HuH-7 (cell line): Measurements from ENCODE around the gene CENPX.
"Not testable (repeated sequence)": the region's sequence is repeated elsewhere in the genome, so short reads cannot be mapped to it uniquely, and the experiment has no call there.

Experiments used
- DNase-seq: peaks from one replicate; pipeline ENCODE4 v3.0.0; 2011; ENCODE audit warnings: low spot score

Gene CENPX

DNA sequence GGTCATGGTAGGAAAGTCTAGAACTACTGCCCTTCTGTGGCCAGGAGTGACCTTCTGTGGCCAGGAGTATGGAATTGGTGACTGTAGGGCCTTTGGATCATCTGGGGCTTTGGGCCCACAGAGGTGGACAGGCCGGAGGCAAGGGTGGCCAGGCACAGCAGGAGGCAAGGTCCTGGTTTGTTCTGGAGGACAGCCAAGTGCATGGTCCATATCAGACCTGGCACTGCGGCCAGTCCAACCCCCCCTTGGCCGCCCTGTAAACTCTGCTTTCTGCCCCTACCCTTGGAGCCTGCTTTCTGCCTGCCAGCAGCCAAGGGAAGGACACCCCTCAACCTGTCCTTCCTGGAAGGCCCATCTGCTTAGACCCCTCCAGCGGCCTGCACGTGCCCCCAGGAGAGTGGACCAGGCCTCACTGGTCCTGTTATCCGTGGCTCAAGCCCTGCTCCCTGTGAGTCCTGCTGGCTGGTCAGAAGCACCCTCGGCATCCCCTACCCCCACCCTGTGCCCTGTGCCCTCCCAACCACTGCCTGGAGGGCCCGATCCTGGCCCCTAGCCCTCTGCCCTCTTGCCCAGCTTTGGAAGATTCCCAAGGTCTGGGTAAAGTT lies 17.1 kb upstream of the CENPX start:
- DNase-seq, result no peak

DNA sequence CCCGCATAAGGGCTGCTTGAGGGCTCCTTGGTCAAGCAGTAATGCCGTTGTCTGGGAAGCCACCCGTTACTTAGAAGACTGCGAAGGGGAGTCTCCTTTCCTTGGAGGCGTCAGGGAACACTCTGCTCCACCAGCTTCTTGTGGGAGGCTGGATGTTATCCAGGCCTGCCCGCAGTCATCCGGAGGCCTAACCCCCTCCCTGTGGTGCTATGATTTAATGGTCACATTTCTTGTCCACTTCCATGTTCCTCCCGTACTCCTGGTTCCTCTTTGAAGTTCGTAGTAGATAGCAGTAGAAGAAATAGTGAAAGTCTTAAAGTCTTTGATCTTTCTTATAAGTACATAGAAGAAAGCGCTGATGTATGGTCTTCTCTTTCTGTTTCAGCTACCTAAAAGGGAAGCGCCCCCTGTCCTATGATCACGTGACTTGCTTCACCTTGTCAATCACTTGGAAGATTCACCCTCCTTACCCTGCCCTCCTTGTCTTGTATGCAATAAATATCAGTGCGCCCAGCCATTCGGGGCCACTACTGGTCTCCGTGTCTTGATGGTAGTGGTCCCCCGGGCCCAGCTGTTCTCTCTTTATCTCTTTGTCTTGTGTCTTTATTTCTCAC lies 16.2 kb upstream of the CENPX start:
- DNase-seq, result not testable (repeated sequence)

DNA sequence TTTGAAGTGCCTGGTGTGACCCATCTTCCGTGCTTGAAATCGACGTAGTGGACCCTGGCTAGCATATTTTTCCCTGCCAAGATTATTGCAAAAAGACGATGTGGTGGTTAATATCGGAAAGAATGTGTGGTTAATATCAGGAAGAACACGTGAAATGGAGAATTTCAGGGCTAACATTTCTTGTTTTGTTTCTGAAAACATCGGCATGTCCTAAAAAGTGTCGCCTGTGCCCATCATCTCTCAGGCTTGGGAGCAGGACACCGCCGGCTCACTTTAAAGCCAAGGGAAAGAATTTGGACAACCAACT lies 15.2 kb upstream of the CENPX start:
- no peak for DNase-seq

DNA sequence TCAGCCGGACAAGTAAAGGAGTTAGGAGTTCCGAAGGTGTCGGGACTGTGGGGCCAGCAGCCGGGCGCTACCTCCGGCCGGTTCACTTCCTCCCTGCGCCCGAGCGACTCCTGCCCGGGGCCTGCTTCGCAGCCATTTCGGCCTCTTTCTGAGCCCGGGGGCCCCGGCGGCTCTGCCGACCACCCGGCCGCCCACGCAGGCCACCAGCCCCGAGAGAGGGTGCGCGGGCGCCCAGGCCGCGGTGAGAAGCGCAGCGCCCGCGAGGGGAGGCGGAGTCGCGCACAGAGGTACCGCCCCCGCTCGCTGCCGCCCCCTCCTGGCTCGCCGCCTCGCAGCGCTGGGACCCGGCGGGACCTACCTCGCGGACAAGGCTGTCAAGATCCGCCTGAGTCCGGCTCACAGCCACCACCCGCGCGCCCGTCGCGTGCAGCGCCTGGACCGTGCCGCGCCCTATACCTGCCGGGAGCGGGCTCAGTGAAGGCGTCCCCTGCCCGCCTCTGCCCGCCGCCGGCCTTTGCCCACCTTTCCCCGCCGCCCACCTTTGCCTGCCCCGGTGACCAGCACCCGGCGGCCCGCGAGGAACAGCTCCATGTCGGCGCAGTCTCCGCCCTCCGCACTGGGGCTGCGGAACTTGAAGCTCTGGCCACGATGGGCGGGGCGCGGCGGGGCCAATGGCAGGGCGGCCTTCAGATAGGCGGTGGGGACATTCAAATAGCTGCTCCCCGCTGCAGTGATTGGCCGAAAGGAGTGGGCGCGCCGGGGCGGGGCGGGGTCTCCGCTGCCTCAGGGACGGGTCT lies 14.6 kb upstream of the CENPX start, which contains the start of gene DCXR:
Gene DCXR (minus strand): TSS at position 606 of the 797 bp plus-strand sequence. CDS start 15 bp downstream, at position 591.
- peak; percentile 99 for DNase-seq

DNA sequence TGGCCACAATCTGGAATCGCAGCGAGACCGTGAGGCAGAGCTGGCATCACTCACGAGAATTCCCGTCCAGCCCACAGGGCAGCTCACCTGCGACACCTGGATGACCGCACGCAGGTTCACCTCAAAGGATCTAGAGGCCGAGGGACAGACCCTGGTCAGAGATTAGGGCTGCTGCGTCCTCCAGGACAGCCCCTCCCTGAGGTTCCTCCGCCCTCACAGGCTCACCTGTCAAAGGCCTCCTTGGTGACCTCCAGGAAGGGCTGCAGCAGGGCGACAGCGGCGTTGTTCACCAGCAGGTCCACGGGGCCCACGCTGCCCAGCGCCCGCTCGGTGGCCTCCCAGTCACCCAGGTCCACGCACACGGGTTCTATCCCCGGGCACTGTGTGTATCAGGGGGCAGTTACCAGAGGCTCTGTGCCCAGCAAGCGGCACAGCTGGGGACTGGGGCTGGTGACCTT lies 14.0 kb upstream of the CENPX start:
- DNase-seq, result no peak

DNA sequence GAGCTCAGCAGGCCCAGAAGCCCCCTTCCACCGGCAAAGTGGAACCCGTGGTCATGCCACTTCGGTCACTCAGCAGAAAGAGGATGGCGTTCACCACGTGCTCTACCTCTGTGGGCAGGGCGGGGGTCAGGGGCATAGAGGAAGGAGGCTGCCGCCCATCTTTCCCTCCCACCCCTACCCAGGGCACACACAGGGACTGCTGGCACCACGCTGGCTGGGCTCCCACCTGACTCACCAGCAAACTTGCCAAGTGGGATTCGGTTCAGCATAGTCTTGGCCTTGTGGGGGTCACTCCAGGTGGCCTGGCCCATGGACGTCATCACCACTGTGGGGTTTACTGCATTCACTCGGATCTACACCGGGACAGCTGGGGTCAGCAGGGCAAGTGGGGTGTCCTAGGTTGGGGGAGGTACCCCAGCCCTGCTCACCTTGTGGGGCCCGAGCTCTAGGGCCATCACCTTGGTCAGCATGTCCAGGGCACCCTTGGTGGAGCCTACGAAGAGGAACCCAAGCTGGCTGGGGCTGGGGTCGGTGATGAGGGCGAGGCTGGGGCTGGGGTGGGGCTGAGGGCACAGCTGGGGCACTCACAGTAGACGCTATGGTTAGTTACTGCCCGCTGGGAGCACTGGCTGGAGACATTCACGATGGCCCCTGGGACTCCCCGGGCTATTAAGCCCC lies 13.4 kb upstream of the CENPX start:
- DNase-seq, result no peak

DNA sequence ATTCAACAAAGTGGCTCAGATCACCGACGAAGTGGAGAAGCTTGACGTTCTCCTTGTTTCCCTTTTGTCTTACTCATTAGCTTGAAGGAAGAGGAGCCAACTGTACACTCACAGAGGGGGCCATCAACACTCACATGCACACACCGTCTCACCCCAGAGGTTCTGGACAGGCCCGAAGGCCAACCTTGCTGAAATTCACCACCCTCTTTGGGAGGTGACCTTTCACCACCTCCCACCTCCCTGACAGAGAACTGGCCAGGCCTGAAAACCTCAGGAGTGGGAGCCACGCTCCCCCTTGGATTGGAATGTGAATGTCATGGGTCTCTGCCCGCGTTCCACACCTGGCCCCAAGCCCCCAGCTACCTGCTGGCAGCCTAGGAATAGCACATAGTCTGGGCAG lies 12.8 kb upstream of the CENPX start:
- no peak for DNase-seq

DNA sequence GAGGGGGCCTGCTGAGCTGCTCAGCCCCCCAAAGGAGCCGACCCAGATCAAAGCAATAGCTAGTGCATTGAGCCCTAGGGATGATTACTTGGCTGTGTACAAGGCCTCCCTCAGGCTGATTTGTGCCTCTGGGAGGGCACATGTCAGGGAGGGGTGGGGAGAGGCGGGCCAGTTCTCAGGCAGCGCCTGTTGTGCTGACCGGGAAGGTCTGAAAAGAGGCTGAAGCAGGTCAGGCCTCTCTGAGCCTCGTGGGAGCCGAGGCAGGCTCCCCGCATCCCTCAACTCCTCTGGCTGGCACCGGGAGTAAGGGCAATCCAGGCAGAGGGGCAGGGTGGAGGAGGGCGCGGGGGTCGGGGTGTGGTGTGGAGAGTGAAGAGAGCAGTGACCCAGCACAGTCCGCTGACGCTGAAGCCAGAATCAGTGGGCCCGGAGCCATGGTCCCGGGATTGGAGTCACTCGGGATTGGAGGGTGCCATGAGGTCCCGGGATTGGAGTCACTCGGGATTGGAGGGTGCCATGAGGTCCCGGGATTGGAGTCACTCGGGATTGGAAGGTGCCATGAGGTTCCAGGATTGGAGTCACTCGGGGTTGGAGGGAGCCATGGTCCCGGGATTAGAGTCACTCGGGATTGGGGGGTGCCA lies 11.8 kb upstream of the CENPX start:
- DNase-seq, result no peak

DNA sequence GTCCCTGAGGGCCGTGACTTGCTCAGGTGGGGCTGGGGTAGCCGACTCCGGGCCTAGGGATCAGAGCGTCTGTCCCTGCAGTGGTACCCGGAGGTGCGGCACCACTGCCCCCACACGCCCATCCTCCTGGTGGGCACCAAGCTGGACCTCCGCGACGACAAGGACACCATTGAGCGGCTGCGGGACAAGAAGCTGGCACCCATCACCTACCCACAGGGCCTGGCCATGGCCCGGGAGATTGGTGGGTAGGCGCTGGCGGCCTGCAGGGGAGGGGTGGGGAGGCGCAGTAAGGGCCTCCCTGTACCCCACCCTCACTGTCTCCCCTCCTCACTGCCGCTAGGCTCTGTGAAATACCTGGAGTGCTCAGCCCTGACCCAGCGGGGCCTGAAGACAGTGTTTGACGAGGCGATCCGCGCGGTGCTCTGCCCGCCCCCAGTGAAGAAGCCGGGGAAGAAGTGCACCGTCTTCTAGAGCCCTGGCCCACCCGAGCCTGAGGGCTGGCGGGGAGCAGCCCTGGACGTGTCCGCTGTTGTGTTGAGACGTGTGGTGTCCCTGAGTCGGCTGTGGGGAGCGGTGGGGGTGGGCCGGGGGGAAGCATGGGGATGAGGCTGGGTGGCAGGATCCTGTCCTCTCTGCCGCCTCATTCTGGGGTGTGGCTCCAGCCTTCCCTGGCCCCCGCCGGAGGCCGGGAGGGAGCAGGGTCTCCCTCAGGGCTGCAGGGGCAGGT lies 10.8 kb upstream of the CENPX start:
- no peak for DNase-seq

DNA sequence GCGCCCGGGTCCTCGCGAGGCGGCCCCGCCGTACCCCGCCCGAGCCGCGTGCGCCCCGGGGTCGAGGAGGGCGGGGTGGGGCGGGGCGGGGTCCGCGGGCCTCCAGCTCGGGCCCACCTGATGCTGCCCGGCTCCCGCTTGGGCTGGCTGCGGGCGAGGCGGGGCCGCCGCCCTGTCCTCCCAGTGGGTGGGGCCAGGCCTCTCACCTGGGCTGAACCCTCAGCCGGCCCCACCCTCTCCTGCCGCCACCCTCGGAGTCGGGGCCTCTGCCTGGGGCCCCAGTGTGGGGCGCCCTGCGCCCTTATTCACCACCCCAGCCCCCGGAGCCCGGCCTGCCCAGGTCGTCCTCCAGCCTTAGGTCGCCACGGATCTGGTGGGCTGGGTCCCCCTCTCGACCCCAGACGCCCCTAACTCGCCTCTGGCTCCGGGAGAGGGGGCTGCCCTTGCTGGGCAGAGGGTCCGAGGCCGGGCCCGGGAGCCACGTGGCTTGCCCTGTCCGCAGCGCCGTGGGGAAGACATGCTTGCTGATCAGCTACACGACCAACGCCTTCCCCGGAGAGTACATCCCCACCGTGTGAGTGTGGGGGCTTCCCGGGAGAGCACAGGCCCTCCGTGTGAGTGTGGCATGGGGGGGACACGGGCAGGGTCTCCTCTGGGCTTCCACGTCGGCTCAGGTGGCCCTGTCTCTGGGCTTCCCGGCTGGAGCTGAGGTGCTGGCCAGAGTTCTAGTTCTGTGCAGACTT lies 9.4 kb upstream of the CENPX start:
- DNase-seq, result peak; percentile 77

DNA sequence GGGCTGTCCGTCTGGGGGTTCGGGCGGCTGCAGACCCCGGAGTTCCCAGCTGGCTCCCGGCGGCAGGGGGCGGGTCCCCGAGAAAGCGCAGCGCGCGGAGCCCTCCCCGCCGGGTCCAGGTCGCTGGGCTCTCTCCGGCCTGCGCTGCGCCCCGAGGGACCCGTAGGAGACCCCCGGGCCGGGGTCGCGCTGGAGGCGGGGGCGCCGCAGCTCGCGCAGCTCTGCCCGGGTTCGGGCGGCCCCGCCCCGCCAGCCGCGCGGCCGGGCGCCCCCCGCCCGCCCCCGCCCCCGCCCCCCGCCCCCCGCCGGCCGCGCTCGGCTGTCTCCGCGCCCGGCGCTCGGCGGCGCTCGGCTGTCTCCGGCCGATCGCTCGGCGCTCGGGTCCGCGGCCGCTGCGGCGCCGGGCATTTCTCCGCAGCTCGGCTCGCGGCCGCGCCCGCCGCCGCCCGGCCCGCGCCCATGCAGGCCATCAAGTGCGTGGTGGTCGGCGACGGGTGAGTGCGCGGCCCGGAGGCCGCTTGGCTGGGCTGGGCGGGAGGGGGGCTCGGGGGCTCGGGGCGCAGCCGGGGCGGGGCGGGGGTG lies 8.7 kb upstream of the CENPX start, which contains the start of gene RAC3:
Gene RAC3 (plus strand): TSS at position 376 of the 582 bp plus-strand sequence. CDS start 84 bp downstream, at position 460.
- DNase-seq, result peak; percentile 53

DNA sequence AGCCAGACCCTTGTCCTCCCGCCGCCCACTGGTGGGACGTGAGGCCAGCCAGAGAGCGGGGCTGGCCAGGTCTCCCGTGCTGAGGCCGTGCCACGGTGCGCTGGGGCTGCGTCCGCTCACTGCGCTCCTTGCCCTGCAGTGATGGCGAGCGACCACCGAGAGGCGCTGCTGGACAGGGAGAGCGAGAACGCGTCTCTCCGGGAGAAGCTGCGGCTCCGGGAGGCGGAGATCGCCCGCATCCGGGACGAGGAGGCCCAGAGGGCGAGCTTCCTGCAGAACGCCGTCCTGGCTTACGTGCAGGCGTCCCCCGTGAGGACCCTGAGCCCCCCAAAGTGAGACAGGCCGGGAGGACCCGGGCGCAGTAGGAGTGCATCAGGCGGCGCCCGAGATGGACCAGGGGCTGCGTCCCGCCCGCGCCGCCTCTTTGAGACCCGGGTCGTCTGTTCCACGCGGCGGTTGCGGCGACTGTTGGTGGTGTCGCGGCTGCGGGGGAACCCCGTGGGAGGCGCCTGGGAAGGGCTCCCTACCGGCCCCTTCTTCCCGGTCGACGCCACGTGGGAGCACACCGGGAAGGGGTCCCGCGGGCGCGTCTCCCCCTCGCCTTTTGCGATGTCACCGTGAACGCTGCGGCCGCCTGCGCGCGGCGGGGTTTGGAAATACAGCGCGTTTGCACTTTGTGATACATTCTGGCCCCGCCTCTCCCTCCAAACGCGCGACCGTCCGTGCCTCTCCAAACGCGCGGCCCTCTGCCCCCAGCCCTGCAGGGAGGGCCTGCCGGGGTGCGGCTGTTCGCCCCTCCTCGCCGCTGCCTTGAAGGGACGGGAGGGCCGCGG lies 8.0 kb upstream of the CENPX start:
- peak; percentile 93 for DNase-seq

DNA sequence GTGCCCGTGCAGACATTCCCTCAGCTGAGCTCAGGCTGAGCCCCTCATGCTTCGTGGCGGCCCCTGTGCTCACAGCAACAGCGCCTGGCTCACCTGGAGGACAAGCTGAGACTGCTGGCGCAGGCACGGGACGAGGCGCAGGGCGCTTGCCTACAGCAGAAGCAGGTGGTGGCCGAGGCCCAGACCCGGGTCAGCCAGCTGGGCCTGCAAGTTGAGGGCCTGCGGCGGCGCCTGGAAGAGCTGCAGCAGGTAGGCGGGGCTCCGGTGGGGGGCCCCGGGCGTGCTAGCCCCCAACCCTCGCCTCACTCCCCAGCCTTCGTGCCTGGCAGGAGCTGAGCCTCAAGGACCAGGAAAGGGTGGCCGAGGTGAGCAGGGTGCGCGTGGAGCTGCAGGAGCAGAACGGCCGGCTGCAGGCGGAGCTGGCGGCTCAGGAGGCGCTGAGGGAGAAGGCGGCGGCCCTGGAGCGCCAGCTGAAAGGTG lies 7.4 kb upstream of the CENPX start:
- DNase-seq, result no peak

DNA sequence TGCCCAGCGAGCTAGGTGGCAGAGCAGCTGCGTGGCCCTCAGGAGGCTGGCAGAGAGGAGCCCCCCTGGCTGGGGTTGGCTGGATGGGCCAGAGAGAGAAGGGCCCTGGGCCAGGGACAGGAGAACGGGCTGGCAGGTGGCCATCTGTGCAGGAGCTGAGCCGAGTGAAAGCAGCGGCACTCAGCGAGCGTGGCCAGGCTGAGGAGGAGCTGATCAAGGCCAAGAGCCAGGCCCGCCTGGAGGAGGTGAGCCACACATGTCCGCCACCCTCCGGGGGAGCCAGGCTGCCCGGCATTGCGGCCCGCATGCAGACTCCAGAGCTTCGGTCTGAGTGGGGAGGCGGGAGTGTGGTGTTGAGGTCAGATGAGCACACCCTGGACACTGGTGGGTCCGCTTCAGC lies 6.7 kb upstream of the CENPX start:
- DNase-seq, result no peak

DNA sequence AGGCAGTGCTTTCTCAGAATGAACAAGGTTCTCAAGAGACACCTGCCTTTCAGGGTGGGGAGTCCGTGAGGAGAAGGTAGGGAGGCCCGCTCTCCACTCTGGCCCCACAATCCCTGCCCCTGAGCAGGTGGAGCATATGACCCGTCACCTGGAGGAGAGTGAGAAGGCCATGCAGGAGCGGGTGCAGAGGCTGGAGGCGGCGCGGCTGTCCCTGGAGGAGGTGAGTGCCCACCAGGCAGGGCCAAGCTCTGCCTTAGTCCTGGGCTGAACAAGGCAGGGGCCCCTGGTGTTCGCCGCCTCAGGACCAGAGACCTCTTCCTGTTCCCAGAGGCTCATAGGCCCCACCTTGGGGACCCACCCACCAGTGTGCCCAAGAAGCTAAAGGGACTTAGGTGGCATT lies 6.3 kb upstream of the CENPX start:
- DNase-seq, result no peak

DNA sequence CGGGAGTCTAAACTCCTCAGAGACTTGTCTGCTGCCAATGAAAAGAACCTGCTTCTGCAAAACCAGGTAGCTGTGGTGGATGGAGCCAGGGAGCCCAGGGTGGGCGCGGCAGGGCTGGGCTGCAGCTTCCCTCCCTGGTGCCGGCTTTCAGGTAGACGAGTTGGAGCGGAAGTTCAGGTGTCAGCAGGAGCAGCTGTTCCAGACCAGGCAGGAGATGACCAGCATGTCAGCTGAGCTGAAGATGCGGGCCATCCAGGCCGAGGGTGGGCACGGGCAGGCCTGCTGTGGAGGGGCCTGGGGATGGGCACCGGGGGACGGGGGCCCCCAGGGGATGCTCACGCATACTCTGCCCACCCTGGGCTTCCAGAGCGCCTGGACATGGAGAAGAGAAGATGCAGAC lies 5.6 kb upstream of the CENPX start:
- no peak for DNase-seq

DNA sequence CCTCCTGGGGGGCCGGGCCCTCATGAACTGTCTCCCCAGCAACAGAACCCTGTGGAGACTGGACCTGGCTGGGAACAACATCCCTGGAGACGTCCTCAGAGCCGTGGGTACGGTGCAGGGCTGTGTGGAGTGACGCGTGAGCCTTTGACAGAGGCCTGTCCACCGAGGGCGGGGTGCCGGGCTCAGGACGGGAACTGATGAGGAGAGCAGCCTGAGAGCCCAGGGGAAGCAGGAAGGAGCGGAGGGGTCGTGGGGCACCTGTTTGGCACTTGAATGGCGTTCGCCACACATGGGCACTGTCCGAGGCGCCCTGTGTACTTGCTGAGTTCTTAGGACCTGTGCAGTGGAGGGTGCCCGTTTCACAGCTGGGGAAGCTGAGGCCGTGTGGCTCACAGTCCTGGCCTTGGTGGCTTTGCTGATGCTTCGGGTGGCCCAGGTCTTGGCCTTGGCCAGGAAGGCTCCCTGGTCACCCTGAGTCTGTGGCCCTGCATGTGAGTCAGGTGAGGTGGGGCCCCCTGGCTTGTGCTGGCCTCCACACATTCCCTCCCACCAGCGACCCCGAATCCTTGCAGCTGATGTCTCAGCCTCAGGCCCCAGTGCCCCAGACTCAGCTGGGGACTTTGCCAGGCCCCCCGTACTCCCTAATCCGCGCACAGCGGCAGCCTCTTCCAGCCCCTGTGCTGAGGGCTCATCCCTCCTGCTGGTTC lies 2.9 kb upstream of the CENPX start:
- DNase-seq, result no peak

DNA sequence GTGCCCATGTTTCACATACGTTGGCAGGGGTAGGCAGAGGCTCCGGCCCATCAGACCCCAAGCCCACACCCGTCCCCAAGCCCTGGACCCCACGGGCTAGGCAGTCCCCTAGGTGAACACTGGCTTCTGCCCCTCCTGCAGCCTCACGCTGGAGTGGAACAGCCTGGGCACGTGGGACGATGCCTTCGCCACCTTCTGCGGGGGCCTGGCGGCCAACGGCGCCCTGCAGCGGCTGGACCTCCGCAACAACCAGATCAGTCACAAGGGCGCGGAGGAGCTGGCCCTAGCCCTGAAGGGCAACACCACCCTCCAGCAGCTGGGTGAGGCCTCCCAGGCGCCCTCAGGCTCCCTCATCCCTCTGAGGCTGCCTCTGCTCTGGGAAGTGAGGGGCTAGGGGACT lies 2.2 kb upstream of the CENPX start:
- DNase-seq, result no peak
